Common myeloid progenitor, CD34-positive (primary cell): ENCODE results near the gene SLC25A11.

Experiments used
- CTCF ChIA-PET: fragments of 350-600 bp; sonication (Branson Sonifier 250); formaldehyde crosslinking; loops from one replicate; lab custom pipeline; 2021; ENCODE audit warnings: antibody characterized with exemption; lab: Charles Lee
- POLR2A ChIA-PET: fragments of 350-600 bp; sonication (Branson Sonifier 250); formaldehyde crosslinking; loops from one replicate; lab custom pipeline; 2021; ENCODE audit warnings: antibody characterized with exemption; lab: Charles Lee
- DNase-seq, 3 donors: peaks; one replicate each; pipeline versions ENCODE4 v3.0.0 to v3.0.0-alpha.2; 2013
- H3K27ac ChIP-seq, 2 experiments: 1 replicate in 1 of 2; 2 replicates in 1 of 2; pipeline ENCODE4 v1.7.0; 2013; ENCODE audit warnings: inconsistent platforms in 2 of 2, low read length in 2 of 2, mild to moderate bottlenecking in 2 of 2, low read depth in 1 of 2, moderate library complexity in 1 of 2; ENCODE audit not compliant: severe bottlenecking in 2 of 2, insufficient read depth in 1 of 2, poor library complexity in 1 of 2
- H3K27me3 ChIP-seq, 5 experiments: replicated peaks in 2 of 5; 1 replicate in 3 of 5; 2 replicates in 2 of 5; pipeline versions ENCODE4 v1.6.1 to v1.7.0; 2013; ENCODE audit warnings: low read length in 4 of 5, mild to moderate bottlenecking in 2 of 5, moderate library complexity in 2 of 5, inconsistent platforms in 1 of 5; ENCODE audit not compliant: insufficient read depth in 5 of 5, control insufficient read depth in 4 of 5
- H3K36me3 ChIP-seq, 4 experiments: 1 replicate in 2 of 4; 2 replicates in 2 of 4; pipeline versions ENCODE4 v1.6.1 to v1.7.0; 2013; ENCODE audit warnings: low read length in 3 of 4, control low read depth in 1 of 4, mild to moderate bottlenecking in 1 of 4; ENCODE audit not compliant: control insufficient read depth in 4 of 4, insufficient read depth in 4 of 4
- H3K4me1 ChIP-seq, 4 experiments: 1 replicate in 3 of 4; 2 replicates in 1 of 4; pipeline versions ENCODE4 v1.6.1 to v1.7.1; 2013; ENCODE audit warnings: low read length in 3 of 4, mild to moderate bottlenecking in 3 of 4, control low read depth in 1 of 4, inconsistent platforms in 1 of 4, moderate library complexity in 1 of 4; ENCODE audit not compliant: control insufficient read depth in 4 of 4, insufficient read depth in 4 of 4; ENCODE audit errors: control extremely low read depth in 1 of 4
- H3K4me3 ChIP-seq, 7 experiments: 1 replicate in 4 of 7; 2 replicates in 3 of 7; pipeline versions ENCODE4 v1.5.1 to v1.7.0; 2013; ENCODE audit warnings: mild to moderate bottlenecking in 7 of 7, low read length in 6 of 7, moderate library complexity in 6 of 7, inconsistent platforms in 2 of 7, low read depth in 2 of 7, control low read depth in 1 of 7; ENCODE audit not compliant: insufficient read depth in 4 of 7, control insufficient read depth in 1 of 7; ENCODE audit errors: extremely low read depth in 1 of 7
- H3K9me3 ChIP-seq, 5 experiments: 1 replicate in 4 of 5; 2 replicates in 1 of 5; pipeline versions ENCODE4 v1.6.1 to v1.7.1; 2013; ENCODE audit warnings: low read length in 4 of 5, mild to moderate bottlenecking in 2 of 5, inconsistent platforms in 1 of 5, low read depth in 1 of 5, moderate library complexity in 1 of 5; ENCODE audit not compliant: control insufficient read depth in 4 of 5, insufficient read depth in 2 of 5; ENCODE audit errors: control extremely low read depth in 1 of 5
- WGBS: methylation state at CpG from one replicate; pipeline ENCODE4 v1.1.5; 2013; ENCODE audit not compliant: insufficient coverage; 5-methylcytosine and 5-hydroxymethylcytosine counted together

Gene SLC25A11

DNA sequence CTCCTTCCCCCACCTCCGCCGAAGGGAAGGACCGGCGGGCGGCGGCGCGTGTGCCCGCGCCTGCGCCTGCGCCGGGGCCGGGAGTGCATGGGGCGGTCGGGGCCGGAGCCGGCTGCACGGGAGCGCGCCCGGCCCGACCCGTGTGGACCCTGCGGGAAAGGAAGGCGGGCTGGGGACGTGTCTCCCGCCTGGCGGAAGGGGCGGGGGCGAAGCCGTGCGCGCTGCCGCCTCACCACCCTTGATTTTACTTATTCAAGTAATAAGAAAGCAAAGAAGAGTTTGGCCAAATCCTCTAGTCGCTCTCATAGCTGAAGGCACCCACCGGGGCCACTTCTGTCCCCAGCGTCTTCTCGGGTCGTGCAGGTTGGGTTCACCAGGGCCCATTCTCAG, 9.1 kb upstream of the SLC25A11 start:
- DNase-seq: peak; percentile 83 to 88 (median 84)
- CTCF ChIA-PET: interaction anchor here (1.4 to 1.6 kb wide), 2 partner anchors 9 to 11 kb away, joined by 3 to 5 read pairs; partner anchors contain the start of genes RNF167 and SLC25A11
- H3K4me1 ChIP-seq: peaks cover 24 to 59% (median 55%) of the 10 kb centered on the region in 4 experiments
- H3K27me3 ChIP-seq: no peaks in the 10 kb centered on the region
- H3K36me3 ChIP-seq: peaks cover 0 to 30% (median 17%) of the 10 kb centered on the region in 4 experiments
- peak overlapping the region; percentile 74 to 87 for H3K27ac ChIP-seq
- H3K9me3 ChIP-seq: no peaks in the 10 kb centered on the region
- WGBS: 0% methylated on average over 17 of the region's 40 CpGs
- POLR2A ChIA-PET: interaction anchor here (1.0 to 3.0 kb wide), 3 partner anchors 9 to 18 kb away, joined by 3 to 17 read pairs (median 4); partner anchors contain the start of genes RNF167 and SLC25A11
- peak overlapping the region; percentile 37 to 98 (median 90) for H3K4me3 ChIP-seq

DNA sequence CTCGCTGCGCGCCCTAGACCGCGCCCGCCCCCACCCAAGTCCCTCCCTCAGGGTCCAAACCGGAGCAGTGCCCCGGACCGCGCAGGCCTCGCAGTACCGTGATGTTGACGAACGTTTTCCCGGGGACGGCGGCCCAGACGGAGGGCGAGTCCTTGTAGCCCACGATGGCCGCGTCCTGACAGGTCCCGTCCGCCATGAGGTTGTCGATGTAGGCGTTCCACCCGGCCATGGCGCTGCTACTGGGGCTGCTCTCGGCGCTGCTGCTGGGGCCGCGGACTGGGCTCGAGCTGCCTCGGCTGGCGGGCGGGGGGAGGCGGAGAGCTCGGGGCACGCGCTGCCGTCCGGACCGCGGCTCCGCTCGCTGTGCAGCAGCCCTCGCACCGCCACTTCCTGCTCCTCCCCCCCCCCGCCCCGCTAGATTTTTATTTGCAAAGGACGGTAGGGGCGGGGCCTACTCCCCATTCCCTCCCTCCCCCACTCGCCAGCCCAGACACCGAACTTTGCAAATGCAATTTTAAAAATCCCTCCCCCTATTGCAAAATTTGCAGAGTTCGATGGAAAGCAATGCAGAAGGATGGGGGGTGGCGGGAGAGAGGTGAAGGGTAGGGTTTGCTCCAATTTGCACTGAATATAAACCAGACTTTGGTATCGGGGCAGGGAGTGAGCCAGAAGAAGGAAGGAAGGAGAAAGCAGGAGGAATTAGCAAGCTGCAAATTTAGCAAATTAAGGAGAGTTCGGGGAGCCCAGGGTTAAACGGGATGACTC, 8.5 kb upstream of the SLC25A11 start, which contains the start of gene PFN1:
Gene PFN1, minus strand, starts transcription at position 365 of the 765 bp plus-strand sequence. Its CDS starts 136 bp downstream, at position 229.
- Histone ChIP-seq H3K36me3 (peaks cover 0 to 31% (median 19%) of the 10 kb centered on the region in 4 experiments), H3K4me1 (peaks cover 27 to 65% (median 61%) of the 10 kb centered on the region in 4 experiments), H3K27ac (peak within 1 kb of the TSS; percentile 74 to 87), H3K27me3 (no peaks in the 10 kb centered on the region), H3K9me3 (no peaks in the 10 kb centered on the region), H3K4me3 (peak within 1 kb of the TSS; percentile 72 to 98 (median 94))
- ChIA-PET POLR2A (interaction anchor here (1.0 to 3.0 kb wide), 3 partner anchors 9 to 19 kb away, joined by 3 to 17 read pairs (median 4); partner anchors contain the start of genes RNF167 and SLC25A11), CTCF (interaction anchor here (1.3 to 1.6 kb wide), 3 partner anchors 9 to 39 kb away, joined by 3 to 5 read pairs (median 4); partner anchors contain the start of genes RNF167 and SLC25A11)
- peak; percentile 93 to 96 (median 95) for DNase-seq
- WGBS: 0% methylated on average over 37 of the region's 59 CpGs

DNA sequence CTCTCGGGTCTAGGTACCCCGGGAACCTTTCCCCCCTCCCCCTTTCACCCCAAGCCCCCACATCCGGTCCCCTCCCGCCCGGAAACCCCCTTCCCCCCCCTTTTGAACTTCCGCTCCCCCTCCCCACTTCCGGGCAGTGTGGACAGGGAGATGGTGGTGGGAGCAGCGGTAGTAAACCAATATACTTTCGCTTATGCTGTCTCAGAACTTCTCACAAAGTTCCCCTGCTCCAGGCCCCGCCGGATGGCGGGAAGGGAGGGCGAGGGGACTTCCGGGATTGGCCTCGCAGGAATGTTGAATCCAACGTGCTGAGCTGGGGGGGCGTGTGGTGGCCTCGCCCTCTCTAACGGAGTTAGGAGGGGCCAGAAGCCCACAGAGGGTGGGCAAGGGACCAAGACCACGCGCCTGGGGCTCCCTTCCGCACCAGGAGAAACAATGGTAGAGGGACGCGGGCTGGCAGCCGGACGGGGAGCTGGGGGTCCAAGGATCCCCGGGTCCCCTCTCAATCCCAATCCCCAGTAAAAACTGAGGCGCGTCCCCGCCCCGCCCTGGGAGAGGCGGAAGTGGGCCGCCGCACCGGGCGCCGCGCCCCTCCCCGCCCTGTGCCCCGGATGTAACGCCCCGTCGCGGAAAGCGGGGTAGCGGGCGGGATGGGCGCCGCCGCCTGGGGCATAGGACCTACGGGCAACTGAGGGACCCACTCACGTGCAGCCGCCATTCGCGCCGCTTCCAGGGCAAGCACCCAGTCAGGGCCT, 7.7 kb upstream of the SLC25A11 start:
- DNase-seq: peak in 2 of 3 donors; percentile 52 to 57
- WGBS: under 1% methylated on average over 22 of the region's 56 CpGs

DNA sequence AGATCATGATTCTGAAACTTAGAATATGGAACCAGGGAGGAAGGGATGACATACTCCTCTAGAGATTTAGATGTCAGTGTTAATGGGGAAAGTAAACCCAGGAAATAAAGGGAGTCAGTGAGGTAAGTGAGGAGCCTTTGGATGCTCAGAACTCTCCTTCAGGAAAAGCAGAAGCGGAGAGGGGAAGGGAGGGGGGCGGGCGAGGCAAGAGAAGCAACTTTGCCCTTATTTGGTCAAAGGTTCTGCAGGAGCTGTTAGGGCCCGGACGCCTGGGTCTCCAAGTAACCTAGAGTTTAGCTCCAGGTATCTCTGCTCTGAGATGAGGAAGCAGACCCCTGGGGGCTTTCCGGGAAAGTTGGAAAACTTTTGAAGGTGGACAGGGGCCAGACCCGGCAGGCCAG, 7.2 kb upstream of the SLC25A11 start:
- WGBS: 0% methylated on average over 5 of the region's 7 CpGs

More for the DNA sequence above, 7.7 kb upstream of the SLC25A11 start:
- peaks cover 0 to 39% (median 26%) of the 10 kb centered on the region in 4 experiments for H3K36me3 ChIP-seq
- H3K4me3 ChIP-seq: peak overlapping the region; percentile 72 to 98 (median 94)
- H3K27me3 ChIP-seq: no peaks in the 10 kb centered on the region
- no peaks in the 10 kb centered on the region for H3K9me3 ChIP-seq
- CTCF ChIA-PET: interaction anchor here (1.1 to 1.7 kb wide), 8 partner anchors 8 to 113 kb away, joined by 3 to 8 read pairs (median 4); no protein-coding TSS in a partner anchor
- peak overlapping the region; percentile 70 to 87 for H3K27ac ChIP-seq
- H3K4me1 ChIP-seq: peaks cover 30 to 73% (median 68%) of the 10 kb centered on the region in 4 experiments
- POLR2A ChIA-PET: interaction anchor here (1.0 to 3.0 kb wide), 3 partner anchors 8 to 48 kb away, joined by 3 to 17 read pairs (median 4); partner anchors contain the start of genes C17orf107, RNF167 and SLC25A11

DNA sequence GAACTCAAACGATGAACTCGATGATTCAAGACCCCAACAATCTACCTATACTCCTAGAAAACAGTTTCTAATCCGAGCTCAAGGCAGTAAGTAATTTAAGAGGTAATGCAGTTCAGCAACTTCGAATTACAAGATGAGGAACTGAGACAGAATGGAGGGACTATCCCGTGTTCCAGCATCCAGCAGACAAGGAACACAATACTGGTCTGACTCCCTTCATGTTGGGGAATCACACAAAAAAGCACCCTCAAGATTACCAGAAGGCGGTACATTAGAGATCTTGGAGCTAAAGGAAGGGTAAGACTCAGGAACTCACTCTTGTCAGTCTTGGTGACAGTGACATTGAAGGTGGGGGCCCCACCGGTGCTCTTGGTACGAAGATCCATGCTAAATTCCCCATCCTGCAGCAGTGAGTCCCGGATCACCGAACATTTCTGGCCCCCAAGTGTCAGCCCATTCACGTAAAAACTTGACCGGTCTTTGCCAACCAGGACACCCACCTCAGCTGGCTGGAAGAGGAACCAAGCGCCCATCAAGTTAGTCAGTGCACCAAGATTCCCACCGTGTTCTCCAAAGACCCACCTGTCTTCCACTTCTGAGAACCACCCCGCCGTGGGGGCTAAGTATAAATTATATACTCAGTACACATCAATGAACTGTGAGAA, 6.6 kb upstream of the SLC25A11 start:
- Histone ChIP-seq H3K27me3 (no peaks in the 10 kb centered on the region), H3K4me1 (peaks cover 30 to 80% (median 78%) of the 10 kb centered on the region in 4 experiments), H3K27ac (peak overlapping the region; percentile 33 to 87), H3K4me3 (peak overlapping the region in 6 of 7 experiments; percentile 72 to 98 (median 93)), H3K9me3 (no peaks in the 10 kb centered on the region), H3K36me3 (peaks cover 0 to 46% (median 29%) of the 10 kb centered on the region in 4 experiments)
- ChIA-PET POLR2A (interaction anchor here (1.1 to 1.3 kb wide), 2 partner anchors 21 to 47 kb away, joined by 4 read pairs; partner anchors contain the start of genes C17orf107 and SPAG7), CTCF (interaction anchor here (1.1 to 1.7 kb wide), 8 partner anchors 9 to 114 kb away, joined by 3 to 8 read pairs (median 4); no protein-coding TSS in a partner anchor)
- no peak for DNase-seq
- whole genome bisulfite sequencing: 47% methylated on average over 10 of the region's 16 CpGs

More for the DNA sequence above, 7.2 kb upstream of the SLC25A11 start:
- Histone ChIP-seq H3K4me3 (peak overlapping the region; percentile 8 to 98 (median 90)), H3K27ac (peak overlapping the region; percentile 33 to 87), H3K27me3 (no peaks in the 10 kb centered on the region), H3K4me1 (peaks cover 30 to 78% (median 74%) of the 10 kb centered on the region in 4 experiments), H3K9me3 (no peaks in the 10 kb centered on the region), H3K36me3 (peaks cover 0 to 45% (median 29%) of the 10 kb centered on the region in 4 experiments)
- ChIA-PET CTCF (interaction anchor here (1.1 to 1.7 kb wide), 8 partner anchors 8 to 114 kb away, joined by 3 to 8 read pairs (median 4); no protein-coding TSS in a partner anchor), POLR2A (interaction anchor here (1.1 to 1.3 kb wide), 2 partner anchors 21 to 48 kb away, joined by 4 read pairs; partner anchors contain the start of genes C17orf107 and SPAG7)
- DNase-seq: no peak

GRCh38 chr17:4945944-4946280, 6.1 kb upstream of the SLC25A11 start:
- Histone ChIP-seq H3K36me3 (peaks cover 0 to 46% (median 29%) of the 10 kb centered on the region in 4 experiments), H3K27me3 (no peaks in the 10 kb centered on the region), H3K27ac (peak overlapping the region; percentile 27 to 87), H3K4me1 (peaks cover 34 to 80% (median 79%) of the 10 kb centered on the region in 4 experiments), H3K9me3 (no peaks in the 10 kb centered on the region), H3K4me3 (peak overlapping the region in 5 of 7 experiments; percentile 72 to 98 (median 90))
- ChIA-PET POLR2A (interaction anchor here (1.3 kb wide), 1 partner anchor 22 kb away, joined by 4 read pairs; the partner anchor contains the start of gene SPAG7), CTCF (interaction anchor here (1.2 to 1.7 kb wide), 3 partner anchors 9 to 21 kb away, joined by 4 to 8 read pairs (median 5); no protein-coding TSS in a partner anchor)
- no CpG with 5 or more reads among the region's 4 CpGs for WGBS
- no peak for DNase-seq
